Measurements from ENCODE around the gene EGFR. TPM values are rescaled to one million over a fixed set of nuclear protein-coding genes. Genes with fewer than 3 reads are reported as not detected.

EGFR gene
- total RNA-seq, 1 experiment from 2014 or later = 50.0 TPM

DNA sequence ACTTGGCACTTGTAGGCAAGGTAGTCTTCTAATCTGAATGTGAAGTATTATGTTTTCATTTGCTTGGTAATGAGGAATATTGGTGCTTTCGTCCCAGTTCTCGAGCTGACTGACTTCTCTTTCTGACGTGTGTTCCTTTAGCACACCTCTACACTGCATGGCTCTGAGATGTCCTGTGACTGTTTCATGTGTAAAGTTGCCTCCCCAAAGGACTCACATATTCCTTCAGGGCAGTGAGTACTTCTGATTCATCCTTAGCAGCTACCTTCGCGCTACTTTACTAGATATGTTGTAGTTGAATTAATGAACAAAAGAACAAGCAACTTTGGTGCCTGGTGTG, 113.7 kb downstream of the EGFR start:
- Histone ChIP-seq H3K9me2 (replicated peaks; ENCODE audit: low read length) (no peaks in the 10 kb centered on the region), H3K79me2 (ENCODE audit: low read length) (peaks cover 72% of the 10 kb centered on the region), H3K9me3 (ENCODE audit: low read length) (no peaks in the 10 kb centered on the region), H4K20me1 (ENCODE audit: low read length) (no peaks in the 10 kb centered on the region), H3F3A (ENCODE audit: low read length, unreplicated experiment) (peaks cover 17% of the 10 kb centered on the region), H3K36me3 (ENCODE audit: low read depth, low read length) (no peaks in the 10 kb centered on the region), H3K4me3 (ENCODE audit: low read length) (peak overlapping the region; percentile 25; the same call in 1 of the 2 replicates), H2AFZ (ENCODE audit: low read length) (no peak overlapping the region), H3K27me3 (ENCODE audit: low read length) (no peaks in the 10 kb centered on the region), H3K9ac (ENCODE audit: low read length) (peak overlapping the region; percentile 67), H3K4me1 (ENCODE audit: insufficient read depth, low read length) (peaks cover 84% of the 10 kb centered on the region), H3K4me2 (ENCODE audit: low read length) (peak overlapping the region; percentile 72), H3K27ac (ENCODE audit: low read length) (peak overlapping the region; percentile 99)
- ATAC-seq (peak; percentile 53; the same call in 1 of the 2 replicates), DNase-seq (no peak)
- BruUV-seq (replicated peaks) = no TSS peak
- CTCF ChIA-PET = interaction anchor here (0.8 to 1.8 kb wide), 3 partner anchors 46 to 344 kb away, joined by 6 to 11 read pairs (median 6); no protein-coding TSS in a partner anchor
- POLR2A ChIA-PET (ENCODE audit: unreplicated experiment) = interaction anchor here (0.8 to 0.9 kb wide), 4 partner anchors 26 to 373 kb away, joined by 3 to 5 read pairs (median 4); partner anchors contain the start of gene SEC61G
- intact Hi-C loops (cut with micrococcal nuclease) = loop anchor here (1.0 to 5.0 kb wide), 11 partner anchors 24 to 360 kb away; no protein-coding TSS in a partner anchor
- no peak for TF ChIP-seq EZH2phosphoT487 (IDR thresholded peaks at IDR 0.05; ENCODE audit: borderline replicate concordance, low read length)
- no peak for TF ChIP-seq CTCF (conservative IDR thresholded peaks at IDR 0.05; ENCODE audit: low read depth, low read length)
- no peak for TF ChIP-seq EZH2 (IDR thresholded peaks at IDR 0.05; ENCODE audit: low read length, unreplicated experiment)

DNA sequence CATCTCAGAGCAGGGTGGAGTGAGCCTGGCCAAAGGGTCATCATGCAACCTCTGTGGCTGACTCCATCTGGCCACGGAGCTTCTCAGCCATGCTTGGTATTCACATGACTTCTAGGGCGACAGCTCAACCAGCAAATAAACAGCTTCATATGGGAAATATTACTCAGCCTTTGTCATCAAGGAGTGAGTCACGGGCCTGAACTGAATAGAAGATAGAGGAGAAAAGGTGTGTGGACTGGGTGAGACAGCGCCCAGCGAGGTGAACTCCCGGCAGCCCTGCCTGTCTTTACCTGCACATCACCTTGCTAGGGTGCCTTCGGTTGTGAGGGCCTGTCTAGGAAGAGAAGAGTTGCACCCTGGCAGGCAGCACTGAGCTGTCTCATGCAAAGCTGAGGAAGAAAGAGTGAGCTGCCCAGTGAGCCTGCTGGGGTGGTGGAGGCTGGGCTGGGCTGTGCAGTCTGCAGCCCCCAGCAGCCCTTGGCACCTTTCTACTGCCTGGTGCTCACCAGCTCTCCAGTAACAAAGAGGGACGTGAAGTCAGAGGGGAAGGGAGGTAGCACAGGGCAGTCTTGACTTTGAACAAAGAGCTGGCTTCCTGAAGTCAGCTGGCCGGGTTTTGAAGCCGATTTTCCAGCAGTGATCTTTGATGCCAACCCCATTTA, 114.2 kb downstream of the EGFR start:
- Histone ChIP-seq H4K20me1 (ENCODE audit: low read length) (no peaks in the 10 kb centered on the region), H3F3A (ENCODE audit: low read length, unreplicated experiment) (peaks cover 14% of the 10 kb centered on the region), H3K4me1 (ENCODE audit: insufficient read depth, low read length) (peaks cover 79% of the 10 kb centered on the region), H3K9me3 (ENCODE audit: low read length) (no peaks in the 10 kb centered on the region), H3K36me3 (ENCODE audit: low read depth, low read length) (no peaks in the 10 kb centered on the region), H2AFZ (ENCODE audit: low read length) (no peak overlapping the region), H3K9me2 (replicated peaks; ENCODE audit: low read length) (no peaks in the 10 kb centered on the region), H3K27ac (ENCODE audit: low read length) (peak overlapping the region; percentile 99), H3K4me2 (ENCODE audit: low read length) (peak overlapping the region; percentile 74), H3K4me3 (ENCODE audit: low read length) (peak overlapping the region; percentile 26; the same call in 1 of the 2 replicates), H3K9ac (ENCODE audit: low read length) (peak overlapping the region; percentile 88), H3K27me3 (ENCODE audit: low read length) (no peaks in the 10 kb centered on the region), H3K79me2 (ENCODE audit: low read length) (peaks cover 72% of the 10 kb centered on the region)
- ATAC-seq = peak; percentile 76
- TSS peak; percentile 82 for BruUV-seq (replicated peaks)
- TF ChIP-seq EZH2phosphoT487 (IDR thresholded peaks at IDR 0.05; ENCODE audit: borderline replicate concordance, low read length) = no peak
- no peak for TF ChIP-seq CTCF (conservative IDR thresholded peaks at IDR 0.05; ENCODE audit: low read depth, low read length)
- no peak for TF ChIP-seq EZH2 (IDR thresholded peaks at IDR 0.05; ENCODE audit: low read length, unreplicated experiment)
- CTCF ChIA-PET = interaction anchor here (0.6 to 1.8 kb wide), 6 partner anchors 47 to 344 kb away, joined by 3 to 11 read pairs (median 5); no protein-coding TSS in a partner anchor
- POLR2A ChIA-PET (ENCODE audit: unreplicated experiment) = interaction anchor here (0.8 to 1.3 kb wide), 6 partner anchors 25 to 374 kb away, joined by 3 to 6 read pairs (median 4); partner anchors contain the start of genes EGFR and SEC61G
- intact Hi-C loops (cut with micrococcal nuclease) = loop anchor here (1.0 to 5.0 kb wide), 13 partner anchors 24 to 361 kb away; no protein-coding TSS in a partner anchor
- peak; percentile 98 for DNase-seq
